GM23248 (cell line): ENCODE measurements around the gene SLAIN2.

Source experiments
- EZH2 ChIP-seq: fragments of 200-600 bp; sonication (generic); IDR thresholded peaks from 2 replicates; pipeline ENCODE4 v1.6.1; 2018; ENCODE audit warnings: antibody characterized with exemption, mild to moderate bottlenecking; ENCODE audit not compliant: insufficient read depth, poor library complexity, severe bottlenecking
- EZH2phosphoT487 ChIP-seq: fragments of 200-600 bp; sonication (generic); IDR thresholded peaks from 2 replicates; pipeline ENCODE4 v1.6.1; 2018; ENCODE audit warnings: antibody characterized with exemption, moderate library complexity, mild to moderate bottlenecking, low read depth; ENCODE audit not compliant: insufficient read depth

DNA sequence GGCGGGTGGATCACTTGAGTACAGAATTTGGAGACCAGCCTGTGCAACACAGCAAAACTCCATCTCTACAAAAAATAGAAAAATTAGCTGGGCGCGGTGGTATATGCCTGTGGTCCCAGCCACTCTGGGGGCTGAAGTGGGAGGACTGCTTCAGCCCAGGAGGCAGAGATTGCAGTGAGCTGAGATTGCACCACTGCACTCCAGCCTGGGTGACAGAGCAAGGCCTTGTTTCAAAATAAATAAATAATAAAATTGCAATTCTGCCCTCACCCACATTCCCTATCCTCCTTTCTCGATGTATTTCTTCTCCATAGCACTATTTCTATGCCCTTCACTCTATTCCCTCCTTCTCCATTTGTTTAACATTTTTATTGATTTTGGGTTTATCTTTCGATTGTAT is 8.7 kb upstream of the SLAIN2 start:
- TF ChIP-seq EZH2 (no peak), EZH2phosphoT487 (no peak)
